ENCODE data around the gene SUGT1.
A peak's percentile ranks its signal among the peaks of the same experiment; 100 is the strongest.

SUGT1 gene

DNA sequence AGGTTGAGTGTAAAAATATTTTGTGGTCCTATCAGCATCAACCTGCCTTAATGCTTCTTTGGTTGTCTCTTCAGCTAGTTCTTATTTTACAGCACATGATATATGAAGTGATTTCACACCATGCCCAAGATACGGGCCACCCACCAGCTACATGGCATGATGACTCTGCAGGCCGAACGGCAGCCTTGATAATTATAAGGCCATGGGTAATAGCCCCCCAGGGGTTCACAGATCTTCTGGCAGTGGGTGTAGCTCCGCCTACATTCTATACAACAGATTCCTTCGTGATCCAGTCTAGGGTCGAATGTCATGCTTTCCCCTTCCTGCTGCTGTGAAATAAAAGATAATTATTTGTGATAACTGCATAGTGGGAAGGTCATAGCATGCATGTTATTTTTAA is 50.8 kb downstream of the SUGT1 start (continued):
- TF ChIP-seq ZNF596 (tag by site-specific recombination; IDR thresholded peaks at IDR 0.05) (no peak), ZNF530 (tag by site-specific recombination; IDR thresholded peaks at IDR 0.05; ENCODE audit: low read depth) (no peak), ZNF302 (tag by site-specific recombination; IDR thresholded peaks at IDR 0.05; ENCODE audit: low read depth) (no peak), ZNF114 (tag by site-specific recombination; IDR thresholded peaks at IDR 0.05) (no peak), KLF16 (tag by site-specific recombination; IDR thresholded peaks at IDR 0.05) (no peak), ZNF146 (tag by site-specific recombination; IDR thresholded peaks at IDR 0.05) (no peak), ZNF266 (tag by site-specific recombination; IDR thresholded peaks at IDR 0.05; ENCODE audit: low read depth) (no peak), SCRT2 (tag by site-specific recombination; IDR thresholded peaks at IDR 0.05) (no peak), ZSCAN16 (tag by site-specific recombination; IDR thresholded peaks at IDR 0.05) (no peak), ZIC2 (tag by site-specific recombination; IDR thresholded peaks at IDR 0.05) (peak; percentile 52), ZXDB (tag by site-specific recombination; IDR thresholded peaks at IDR 0.05) (no peak)
- TF ChIP-seq, protein P1, sequence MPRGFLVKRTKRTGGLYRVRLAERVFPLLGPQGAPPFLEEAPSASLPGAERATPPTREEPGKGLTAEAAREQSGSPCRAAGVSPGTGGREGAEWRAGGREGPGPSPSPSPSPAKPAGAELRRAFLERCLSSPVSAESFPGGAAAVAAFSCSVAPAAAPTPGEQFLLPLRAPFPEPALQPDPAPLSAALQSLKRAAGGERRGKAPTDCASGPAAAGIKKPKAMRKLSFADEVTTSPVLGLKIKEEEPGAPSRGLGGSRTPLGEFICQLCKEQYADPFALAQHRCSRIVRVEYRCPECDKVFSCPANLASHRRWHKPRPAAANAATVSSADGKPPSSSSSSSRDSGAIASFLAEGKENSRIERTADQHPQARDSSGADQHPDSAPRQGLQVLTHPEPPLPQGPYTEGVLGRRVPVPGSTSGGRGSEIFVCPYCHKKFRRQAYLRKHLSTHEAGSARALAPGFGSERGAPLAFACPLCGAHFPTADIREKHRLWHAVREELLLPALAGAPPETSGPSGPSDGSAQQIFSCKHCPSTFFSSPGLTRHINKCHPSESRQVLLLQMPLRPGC (tag by site-specific recombination; IDR thresholded peaks at IDR 0.05): no peak
- TF ChIP-seq, protein P2, sequence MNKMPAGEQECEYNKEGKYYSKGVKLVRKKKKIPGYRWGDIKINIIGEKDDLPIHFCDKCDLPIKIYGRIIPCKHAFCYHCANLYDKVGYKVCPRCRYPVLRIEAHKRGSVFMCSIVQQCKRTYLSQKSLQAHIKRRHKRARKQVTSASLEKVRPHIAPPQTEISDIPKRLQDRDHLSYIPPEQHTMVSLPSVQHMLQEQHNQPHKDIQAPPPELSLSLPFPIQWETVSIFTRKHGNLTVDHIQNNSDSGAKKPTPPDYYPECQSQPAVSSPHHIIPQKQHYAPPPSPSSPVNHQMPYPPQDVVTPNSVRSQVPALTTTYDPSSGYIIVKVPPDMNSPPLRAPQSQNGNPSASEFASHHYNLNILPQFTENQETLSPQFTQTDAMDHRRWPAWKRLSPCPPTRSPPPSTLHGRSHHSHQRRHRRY (tag by site-specific recombination; IDR thresholded peaks at IDR 0.05): no peak
- TF ChIP-seq, protein P3, sequence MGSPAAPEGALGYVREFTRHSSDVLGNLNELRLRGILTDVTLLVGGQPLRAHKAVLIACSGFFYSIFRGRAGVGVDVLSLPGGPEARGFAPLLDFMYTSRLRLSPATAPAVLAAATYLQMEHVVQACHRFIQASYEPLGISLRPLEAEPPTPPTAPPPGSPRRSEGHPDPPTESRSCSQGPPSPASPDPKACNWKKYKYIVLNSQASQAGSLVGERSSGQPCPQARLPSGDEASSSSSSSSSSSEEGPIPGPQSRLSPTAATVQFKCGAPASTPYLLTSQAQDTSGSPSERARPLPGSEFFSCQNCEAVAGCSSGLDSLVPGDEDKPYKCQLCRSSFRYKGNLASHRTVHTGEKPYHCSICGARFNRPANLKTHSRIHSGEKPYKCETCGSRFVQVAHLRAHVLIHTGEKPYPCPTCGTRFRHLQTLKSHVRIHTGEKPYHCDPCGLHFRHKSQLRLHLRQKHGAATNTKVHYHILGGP (tag by site-specific recombination; IDR thresholded peaks at IDR 0.05): no peak

DNA sequence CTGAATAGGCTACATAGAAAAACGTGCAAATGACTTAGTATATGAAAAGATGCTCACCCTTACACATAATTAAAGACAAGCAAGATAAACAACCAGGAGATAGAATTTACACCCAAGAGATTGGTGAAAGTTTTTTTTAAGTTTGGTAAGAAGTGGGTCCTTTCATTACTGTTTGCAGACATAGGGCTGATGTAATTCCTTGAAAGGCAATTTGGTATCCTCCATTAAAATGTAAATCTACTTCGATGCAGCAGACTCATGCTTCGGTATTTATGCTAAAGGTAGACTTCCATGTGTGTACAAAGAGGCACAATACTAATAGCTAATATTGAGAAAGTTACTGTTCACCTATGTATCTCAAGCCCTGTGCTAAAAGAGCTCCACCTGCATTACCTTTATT is 53.4 kb downstream of the SUGT1 start:
- Histone ChIP-seq H3K4me3 (ENCODE audit: low read depth, low read length) (no peak overlapping the region), H3K9me3 (ENCODE audit: control insufficient read depth, insufficient read depth, low read depth, low read length) (no peaks in the 10 kb centered on the region), H3K36me3 (ENCODE audit: control insufficient read depth in 2 of 2, insufficient read depth in 1 of 2, low read length in 2 of 2) (no peaks in the 10 kb centered on the region), H3K4me1 (ENCODE audit: control insufficient read depth, insufficient read depth, low read length) (peaks cover 2% of the 10 kb centered on the region; the same call in 1 of the 2 replicates), H3K27ac (ENCODE audit: extremely low read depth, low read depth, low read length) (no peak overlapping the region)
- TF ChIP-seq, protein P4, sequence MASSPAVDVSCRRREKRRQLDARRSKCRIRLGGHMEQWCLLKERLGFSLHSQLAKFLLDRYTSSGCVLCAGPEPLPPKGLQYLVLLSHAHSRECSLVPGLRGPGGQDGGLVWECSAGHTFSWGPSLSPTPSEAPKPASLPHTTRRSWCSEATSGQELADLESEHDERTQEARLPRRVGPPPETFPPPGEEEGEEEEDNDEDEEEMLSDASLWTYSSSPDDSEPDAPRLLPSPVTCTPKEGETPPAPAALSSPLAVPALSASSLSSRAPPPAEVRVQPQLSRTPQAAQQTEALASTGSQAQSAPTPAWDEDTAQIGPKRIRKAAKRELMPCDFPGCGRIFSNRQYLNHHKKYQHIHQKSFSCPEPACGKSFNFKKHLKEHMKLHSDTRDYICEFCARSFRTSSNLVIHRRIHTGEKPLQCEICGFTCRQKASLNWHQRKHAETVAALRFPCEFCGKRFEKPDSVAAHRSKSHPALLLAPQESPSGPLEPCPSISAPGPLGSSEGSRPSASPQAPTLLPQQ (tag by site-specific recombination; IDR thresholded peaks at IDR 0.05): no peak
- TF ChIP-seq ZSCAN16 (tag by site-specific recombination; IDR thresholded peaks at IDR 0.05): no peak
- TF ChIP-seq ZNF324 (tag by site-specific recombination; IDR thresholded peaks at IDR 0.05): no peak
- TF ChIP-seq, protein P5, sequence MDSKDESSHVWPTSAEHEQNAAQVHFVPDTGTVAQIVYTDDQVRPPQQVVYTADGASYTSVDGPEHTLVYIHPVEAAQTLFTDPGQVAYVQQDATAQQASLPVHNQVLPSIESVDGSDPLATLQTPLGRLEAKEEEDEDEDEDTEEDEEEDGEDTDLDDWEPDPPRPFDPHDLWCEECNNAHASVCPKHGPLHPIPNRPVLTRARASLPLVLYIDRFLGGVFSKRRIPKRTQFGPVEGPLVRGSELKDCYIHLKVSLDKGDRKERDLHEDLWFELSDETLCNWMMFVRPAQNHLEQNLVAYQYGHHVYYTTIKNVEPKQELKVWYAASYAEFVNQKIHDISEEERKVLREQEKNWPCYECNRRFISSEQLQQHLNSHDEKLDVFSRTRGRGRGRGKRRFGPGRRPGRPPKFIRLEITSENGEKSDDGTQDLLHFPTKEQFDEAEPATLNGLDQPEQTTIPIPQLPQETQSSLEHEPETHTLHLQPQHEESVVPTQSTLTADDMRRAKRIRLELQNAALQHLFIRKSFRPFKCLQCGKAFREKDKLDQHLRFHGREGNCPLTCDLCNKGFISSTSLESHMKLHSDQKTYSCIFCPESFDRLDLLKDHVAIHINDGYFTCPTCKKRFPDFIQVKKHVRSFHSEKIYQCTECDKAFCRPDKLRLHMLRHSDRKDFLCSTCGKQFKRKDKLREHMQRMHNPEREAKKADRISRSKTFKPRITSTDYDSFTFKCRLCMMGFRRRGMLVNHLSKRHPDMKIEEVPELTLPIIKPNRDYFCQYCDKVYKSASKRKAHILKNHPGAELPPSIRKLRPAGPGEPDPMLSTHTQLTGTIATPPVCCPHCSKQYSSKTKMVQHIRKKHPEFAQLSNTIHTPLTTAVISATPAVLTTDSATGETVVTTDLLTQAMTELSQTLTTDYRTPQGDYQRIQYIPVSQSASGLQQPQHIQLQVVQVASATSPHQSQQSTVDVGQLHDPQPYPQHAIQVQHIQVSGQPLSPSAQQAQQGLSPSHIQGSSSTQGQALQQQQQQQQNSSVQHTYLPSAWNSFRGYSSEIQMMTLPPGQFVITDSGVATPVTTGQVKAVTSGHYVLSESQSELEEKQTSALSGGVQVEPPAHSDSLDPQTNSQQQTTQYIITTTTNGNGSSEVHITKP (tag by site-specific recombination; IDR thresholded peaks at IDR 0.05): peak; percentile 34
- TF ChIP-seq, protein P6, sequence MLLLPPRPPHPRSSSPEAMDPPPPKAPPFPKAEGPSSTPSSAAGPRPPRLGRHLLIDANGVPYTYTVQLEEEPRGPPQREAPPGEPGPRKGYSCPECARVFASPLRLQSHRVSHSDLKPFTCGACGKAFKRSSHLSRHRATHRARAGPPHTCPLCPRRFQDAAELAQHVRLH (tag by site-specific recombination; IDR thresholded peaks at IDR 0.05): no peak
- TF ChIP-seq, protein P7, sequence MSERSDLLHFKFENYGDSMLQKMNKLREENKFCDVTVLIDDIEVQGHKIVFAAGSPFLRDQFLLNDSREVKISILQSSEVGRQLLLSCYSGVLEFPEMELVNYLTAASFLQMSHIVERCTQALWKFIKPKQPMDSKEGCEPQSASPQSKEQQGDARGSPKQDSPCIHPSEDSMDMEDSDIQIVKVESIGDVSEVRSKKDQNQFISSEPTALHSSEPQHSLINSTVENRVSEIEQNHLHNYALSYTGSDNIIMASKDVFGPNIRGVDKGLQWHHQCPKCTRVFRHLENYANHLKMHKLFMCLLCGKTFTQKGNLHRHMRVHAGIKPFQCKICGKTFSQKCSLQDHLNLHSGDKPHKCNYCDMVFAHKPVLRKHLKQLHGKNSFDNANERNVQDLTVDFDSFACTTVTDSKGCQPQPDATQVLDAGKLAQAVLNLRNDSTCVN (tag by site-specific recombination; optimal IDR thresholded peaks at IDR 0.05): no peak
- TF ChIP-seq, protein P8, sequence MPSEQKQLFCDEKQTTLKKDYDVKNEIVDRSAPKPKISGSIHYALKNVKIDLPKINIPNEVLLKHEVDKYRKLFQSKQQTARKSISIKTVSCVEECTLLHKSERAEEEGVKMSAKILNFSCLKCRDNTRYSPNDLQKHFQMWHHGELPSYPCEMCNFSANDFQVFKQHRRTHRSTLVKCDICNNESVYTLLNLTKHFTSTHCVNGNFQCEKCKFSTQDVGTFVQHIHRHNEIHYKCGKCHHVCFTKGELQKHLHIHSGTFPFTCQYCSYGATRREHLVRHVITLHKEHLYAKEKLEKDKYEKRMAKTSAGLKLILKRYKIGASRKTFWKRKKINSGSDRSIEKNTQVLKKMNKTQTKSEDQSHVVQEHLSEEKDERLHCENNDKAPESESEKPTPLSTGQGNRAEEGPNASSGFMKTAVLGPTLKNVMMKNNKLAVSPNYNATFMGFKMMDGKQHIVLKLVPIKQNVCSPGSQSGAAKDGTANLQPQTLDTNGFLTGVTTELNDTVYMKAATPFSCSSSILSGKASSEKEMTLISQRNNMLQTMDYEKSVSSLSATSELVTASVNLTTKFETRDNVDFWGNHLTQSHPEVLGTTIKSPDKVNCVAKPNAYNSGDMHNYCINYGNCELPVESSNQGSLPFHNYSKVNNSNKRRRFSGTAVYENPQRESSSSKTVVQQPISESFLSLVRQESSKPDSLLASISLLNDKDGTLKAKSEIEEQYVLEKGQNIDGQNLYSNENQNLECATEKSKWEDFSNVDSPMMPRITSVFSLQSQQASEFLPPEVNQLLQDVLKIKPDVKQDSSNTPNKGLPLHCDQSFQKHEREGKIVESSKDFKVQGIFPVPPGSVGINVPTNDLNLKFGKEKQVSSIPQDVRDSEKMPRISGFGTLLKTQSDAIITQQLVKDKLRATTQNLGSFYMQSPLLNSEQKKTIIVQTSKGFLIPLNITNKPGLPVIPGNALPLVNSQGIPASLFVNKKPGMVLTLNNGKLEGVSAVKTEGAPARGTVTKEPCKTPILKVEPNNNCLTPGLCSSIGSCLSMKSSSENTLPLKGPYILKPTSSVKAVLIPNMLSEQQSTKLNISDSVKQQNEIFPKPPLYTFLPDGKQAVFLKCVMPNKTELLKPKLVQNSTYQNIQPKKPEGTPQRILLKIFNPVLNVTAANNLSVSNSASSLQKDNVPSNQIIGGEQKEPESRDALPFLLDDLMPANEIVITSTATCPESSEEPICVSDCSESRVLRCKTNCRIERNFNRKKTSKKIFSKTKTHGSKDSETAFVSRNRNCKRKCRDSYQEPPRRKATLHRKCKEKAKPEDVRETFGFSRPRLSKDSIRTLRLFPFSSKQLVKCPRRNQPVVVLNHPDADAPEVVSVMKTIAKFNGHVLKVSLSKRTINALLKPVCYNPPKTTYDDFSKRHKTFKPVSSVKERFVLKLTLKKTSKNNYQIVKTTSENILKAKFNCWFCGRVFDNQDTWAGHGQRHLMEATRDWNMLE (tag by site-specific recombination; conservative IDR thresholded peaks at IDR 0.05; ENCODE audit: low read depth): no peak
- TF ChIP-seq ZNF623 (tag by site-specific recombination; IDR thresholded peaks at IDR 0.05): no peak
- POLR2A ChIA-PET: no interaction called here
- CTCF ChIA-PET: interaction anchor here (1.2 to 1.3 kb wide), 2 partner anchors 98 to 103 kb away, joined by 3 read pairs; no protein-coding TSS in a partner anchor

Measured in HEK293 (cell line).